Measurements from ENCODE around the gene DGKG.

DNA sequence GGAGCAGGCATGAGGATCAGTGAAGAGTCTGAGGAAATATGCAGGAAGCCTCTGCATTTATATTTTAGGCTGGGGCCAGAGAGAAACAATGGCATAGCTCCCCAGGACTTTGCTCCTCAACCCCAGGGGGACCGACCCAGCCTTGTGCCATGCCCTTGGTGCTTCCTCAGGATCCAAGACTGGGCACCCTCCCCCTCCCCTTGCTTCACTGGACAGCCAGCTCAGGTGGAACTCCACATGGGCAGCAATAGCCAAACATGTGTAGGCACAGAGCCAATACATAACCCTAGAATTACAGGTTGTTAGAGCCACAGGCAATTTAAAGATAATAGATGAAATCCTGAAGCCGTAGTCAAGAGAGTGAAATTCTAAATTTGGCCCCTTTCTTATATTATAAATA, 180.1 kb downstream of the DGKG start:
- TF ChIP-seq, protein P1, sequence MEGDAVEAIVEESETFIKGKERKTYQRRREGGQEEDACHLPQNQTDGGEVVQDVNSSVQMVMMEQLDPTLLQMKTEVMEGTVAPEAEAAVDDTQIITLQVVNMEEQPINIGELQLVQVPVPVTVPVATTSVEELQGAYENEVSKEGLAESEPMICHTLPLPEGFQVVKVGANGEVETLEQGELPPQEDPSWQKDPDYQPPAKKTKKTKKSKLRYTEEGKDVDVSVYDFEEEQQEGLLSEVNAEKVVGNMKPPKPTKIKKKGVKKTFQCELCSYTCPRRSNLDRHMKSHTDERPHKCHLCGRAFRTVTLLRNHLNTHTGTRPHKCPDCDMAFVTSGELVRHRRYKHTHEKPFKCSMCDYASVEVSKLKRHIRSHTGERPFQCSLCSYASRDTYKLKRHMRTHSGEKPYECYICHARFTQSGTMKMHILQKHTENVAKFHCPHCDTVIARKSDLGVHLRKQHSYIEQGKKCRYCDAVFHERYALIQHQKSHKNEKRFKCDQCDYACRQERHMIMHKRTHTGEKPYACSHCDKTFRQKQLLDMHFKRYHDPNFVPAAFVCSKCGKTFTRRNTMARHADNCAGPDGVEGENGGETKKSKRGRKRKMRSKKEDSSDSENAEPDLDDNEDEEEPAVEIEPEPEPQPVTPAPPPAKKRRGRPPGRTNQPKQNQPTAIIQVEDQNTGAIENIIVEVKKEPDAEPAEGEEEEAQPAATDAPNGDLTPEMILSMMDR (IDR thresholded peaks at IDR 0.05) = no peak
- TF ChIP-seq POLR2A (IDR thresholded peaks at IDR 0.05) = no peak
